ENCODE data around the gene UBQLN2.
A peak's percentile ranks its signal among the peaks of the same experiment; 100 is the strongest.

UBQLN2 gene

GRCh38 chrX:56564164-56564885, 898 bp downstream of the UBQLN2 start:
- no peak for TF ChIP-seq CTCF (conservative IDR thresholded peaks at IDR 0.05; ENCODE audit: control insufficient read depth, insufficient read depth, low read depth, low read length)
- H3K4me3 ChIP-seq (ENCODE audit: control insufficient read depth, low read depth, low read length): peak overlapping the region; percentile 66
- DNase-seq (ENCODE audit: low read depth): peak; percentile 46

GRCh38 chrX:56564921-56565840, 1.8 kb downstream of the UBQLN2 start:
- DNase-seq (ENCODE audit: low read depth): peak; percentile 14
- peak overlapping the region; percentile 66 for H3K4me3 ChIP-seq (ENCODE audit: control insufficient read depth, low read depth, low read length)
- no peak for TF ChIP-seq CTCF (conservative IDR thresholded peaks at IDR 0.05; ENCODE audit: control insufficient read depth, insufficient read depth, low read depth, low read length)

GRCh38 chrX:56569378-56570057, 6.1 kb downstream of the UBQLN2 start:
- no peak for TF ChIP-seq CTCF (conservative IDR thresholded peaks at IDR 0.05; ENCODE audit: control insufficient read depth, insufficient read depth, low read depth, low read length)
- no peak overlapping the region for H3K4me3 ChIP-seq (ENCODE audit: control insufficient read depth, low read depth, low read length)
- no peak for DNase-seq (ENCODE audit: low read depth)

GRCh38 chrX:56572975-56573374, 9.5 kb downstream of the UBQLN2 start:
- no peak overlapping the region for H3K4me3 ChIP-seq (ENCODE audit: control insufficient read depth, low read depth, low read length)
- TF ChIP-seq CTCF (conservative IDR thresholded peaks at IDR 0.05; ENCODE audit: control insufficient read depth, insufficient read depth, low read depth, low read length): no peak
- DNase-seq (ENCODE audit: low read depth): no peak

GRCh38 chrX:56574861-56575260, 11.4 kb downstream of the UBQLN2 start:
- TF ChIP-seq CTCF (conservative IDR thresholded peaks at IDR 0.05; ENCODE audit: control insufficient read depth, insufficient read depth, low read depth, low read length): no peak
- H3K4me3 ChIP-seq (ENCODE audit: control insufficient read depth, low read depth, low read length): no peak overlapping the region
- no peak for DNase-seq (ENCODE audit: low read depth)

- DNase-seq (ENCODE audit: low read depth): no peak
- TF ChIP-seq CTCF (conservative IDR thresholded peaks at IDR 0.05; ENCODE audit: control insufficient read depth, insufficient read depth, low read depth, low read length): no peak
- H3K4me3 ChIP-seq (ENCODE audit: control insufficient read depth, low read depth, low read length): no peak overlapping the region
These were observed 13.3 kb downstream of the UBQLN2 start for GRCh38 chrX:56576721-56577120.

Measured in fibroblast of mammary gland (primary cell).